HG03280 (cell line): Measurements from ENCODE around the gene ZSCAN29.
"Not testable (repeated sequence)": the region's sequence is repeated elsewhere in the genome, so short reads cannot be mapped to it uniquely, and the experiment has no call there.

Experiments
- ATAC-seq: cut with Tn5 transposase; IDR thresholded peaks from one replicate; pipeline ENCODE4 v1.9.1; 2021; ENCODE audit warnings: mild to moderate bottlenecking, moderate library complexity; ENCODE audit not compliant: unreplicated experiment

Gene ZSCAN29

GRCh38 chr15:43370975-43371974 lies at the start of gene ZSCAN29, which contains the start of gene TUBGCP4:
TSS of gene ZSCAN29 (minus strand) at chr15:43371043. CDS start at chr15:43369913, 1,130 bp downstream.
TSS of gene TUBGCP4 (plus strand) at chr15:43371101. CDS start at chr15:43371355, 254 bp downstream.
- peak; percentile 80 for ATAC-seq

- ATAC-seq = no peak
These were observed 49.6 kb upstream of the ZSCAN29 start for GRCh38 chr15:43420435-43420834.

- no peak for ATAC-seq
These were observed 43.4 kb upstream of the ZSCAN29 start for GRCh38 chr15:43414196-43414595.

- ATAC-seq = no peak
These were observed 41.3 kb upstream of the ZSCAN29 start for GRCh38 chr15:43412096-43412495.

GRCh38 chr15:43410572-43411214 lies 39.9 kb upstream of the ZSCAN29 start:
- no peak for ATAC-seq

- ATAC-seq = no peak
These were observed 37.9 kb upstream of the ZSCAN29 start for GRCh38 chr15:43408789-43409188.

GRCh38 chr15:43406808-43407207 lies 36.0 kb upstream of the ZSCAN29 start:
- no peak for ATAC-seq

GRCh38 chr15:43406189-43406588 lies 35.3 kb upstream of the ZSCAN29 start:
- no peak for ATAC-seq

- no peak for ATAC-seq
These were observed 33.3 kb upstream of the ZSCAN29 start for GRCh38 chr15:43404130-43404529.

GRCh38 chr15:43403616-43404015 lies 32.8 kb upstream of the ZSCAN29 start:
- ATAC-seq = no peak

GRCh38 chr15:43402255-43402654 lies 31.4 kb upstream of the ZSCAN29 start:
- no peak for ATAC-seq

- ATAC-seq = not testable (repeated sequence)
These were observed 22.7 kb upstream of the ZSCAN29 start for GRCh38 chr15:43393592-43393991.

- ATAC-seq = no peak
These were observed 19.9 kb upstream of the ZSCAN29 start for GRCh38 chr15:43390723-43391122.

GRCh38 chr15:43383070-43383469 lies 12.2 kb upstream of the ZSCAN29 start:
- ATAC-seq = no peak

GRCh38 chr15:43382310-43382709 lies 11.5 kb upstream of the ZSCAN29 start:
- ATAC-seq = no peak

- no peak for ATAC-seq
These were observed 7.8 kb upstream of the ZSCAN29 start for GRCh38 chr15:43378601-43379000.

GRCh38 chr15:43376017-43376705 lies 5.3 kb upstream of the ZSCAN29 start:
- ATAC-seq = peak; percentile 58

GRCh38 chr15:43370310-43370974 lies 401 bp downstream of the ZSCAN29 start:
- ATAC-seq = peak; percentile 36

GRCh38 chr15:43361313-43361903 lies 9.4 kb downstream of the ZSCAN29 start:
- ATAC-seq = no peak

- ATAC-seq = no peak
These were observed 10.0 kb downstream of the ZSCAN29 start for GRCh38 chr15:43360821-43361220.
